HepG2 (cell line): Measurements from ENCODE around the gene ACSM5. TPM values are rescaled to one million over a fixed set of nuclear protein-coding genes. Genes with fewer than 3 reads are reported as not detected.
"Not testable (repeated sequence)": the region's sequence is repeated elsewhere in the genome, so short reads cannot be mapped to it uniquely, and the experiment has no call there.

Source experiments
- ATAC-seq: fragments of 200-7000 bp; cut with Tn5 transposase; 3 replicates; pipeline ENCODE4 v1.9.1; 2020; ENCODE audit warnings: mild to moderate bottlenecking, moderate library complexity
- BruUV-seq: library from RNA; stranded (reverse); fragments of 400-500 nt; replicated peaks from 2 replicates; lab custom pipeline; 2021; lab: Mats Ljungman, UMichigan
- CTCF ChIA-PET: fragments of 300-600 bp; formaldehyde crosslinking; extraction: SDS; loops from one replicate; lab custom pipeline; 2021; ENCODE audit warnings: low total read pairs, inconsistent platforms, low intra/inter-chr PET ratio; lab: Yijun Ruan, JAX
- POLR2A ChIA-PET: fragments of 350-600 bp; sonication (Branson Sonifier 250); formaldehyde crosslinking; loops from one replicate; lab custom pipeline; 2020; ENCODE audit warnings: antibody characterized with exemption, inconsistent platforms; lab: Yijun Ruan, JAX
- DNase-seq: peaks from one replicate; pipeline ENCODE4 v3.0.0-alpha.2; 2015; ENCODE audit warnings: low spot score
- FAIRE-seq: peaks from 3 replicates; lab custom pipeline; 2011; peaks lifted over from hg19 to GRCh38; lab: Jason Lieb, UNC
- H2AFZ ChIP-seq: one replicate; pipeline ENCODE4 v1.6.1; 2011; ENCODE audit warnings: low read length, inconsistent platforms
- H3K27ac ChIP-seq: fragments of 300-600 bp; 3 replicates; pipeline ENCODE4 v1.8.0; 2011; ENCODE audit warnings: mixed run types, mild to moderate bottlenecking, mixed read lengths, low read length, inconsistent platforms; ENCODE audit not compliant: insufficient read depth; ENCODE audit errors: extremely low read length
- H3K27me3 ChIP-seq, 2 experiments: fragments of 200-600 bp in 1 of 2; 2 replicates in 1 of 2; 3 replicates in 1 of 2; pipeline versions ENCODE4 v1.6.0 to v1.8.0; 2011; ENCODE audit warnings: low read length in 2 of 2, mild to moderate bottlenecking in 2 of 2, moderate library complexity in 2 of 2, inconsistent platforms in 1 of 2; ENCODE audit not compliant: insufficient read depth in 2 of 2, control insufficient read depth in 1 of 2
- H3K36me3 ChIP-seq, 2 experiments: fragments of 200-600 bp in 1 of 2; replicated peaks in 1 of 2; 2 replicates in 1 of 2; 3 replicates in 1 of 2; pipeline versions ENCODE4 v1.5.1 to v1.8.0; 2011; ENCODE audit warnings: low read length in 2 of 2, inconsistent platforms in 1 of 2; ENCODE audit not compliant: insufficient read depth in 2 of 2, control insufficient read depth in 1 of 2
- H3K4me1 ChIP-seq: 2 replicates; pipeline ENCODE4 v1.5.1; 2012; ENCODE audit warnings: low read length, inconsistent platforms; ENCODE audit not compliant: insufficient read depth
- H3K4me2 ChIP-seq: 2 replicates; pipeline ENCODE4 v1.6.0; 2011; ENCODE audit warnings: low read depth, low read length, inconsistent platforms
- H3K4me3 ChIP-seq, 3 experiments: fragments of 200-600 bp in 1 of 3; sonication (generic), shearing (Covaris generic) in 1 of 3; replicated peaks in 1 of 3; 2 replicates each; pipeline ENCODE4 v1.5.1; 2011 to 2016; ENCODE audit warnings: low read length in 3 of 3, inconsistent platforms in 2 of 3, low read depth in 2 of 3, mild to moderate bottlenecking in 2 of 3, control low read depth in 1 of 3, mixed read lengths in 1 of 3; ENCODE audit not compliant: insufficient read depth in 1 of 3
- H3K79me2 ChIP-seq: one replicate; pipeline ENCODE4 v1.6.1; 2011; ENCODE audit warnings: low read length, inconsistent platforms; ENCODE audit not compliant: insufficient read depth
- H3K9ac ChIP-seq: 2 replicates; pipeline ENCODE4 v1.6.0; 2011; ENCODE audit warnings: mild to moderate bottlenecking, low read depth, low read length, inconsistent platforms; ENCODE audit not compliant: insufficient read depth
- H3K9me3 ChIP-seq: 2 replicates; pipeline ENCODE4 v1.5.1; 2012; ENCODE audit warnings: mild to moderate bottlenecking, low read length
- H4K20me1 ChIP-seq: 2 replicates; pipeline ENCODE4 v1.6.0; 2011; ENCODE audit warnings: inconsistent platforms, mild to moderate bottlenecking, low read length, moderate library complexity; ENCODE audit not compliant: insufficient read depth
- BRCA1 ChIP-seq: sonication (generic); formaldehyde crosslinking; IDR thresholded peaks from 2 replicates; pipeline ENCODE4 v1.4.0; 2020; ENCODE audit warnings: missing genetic modification reagents
- CERS6 ChIP-seq: sonication (generic); formaldehyde crosslinking; IDR thresholded peaks from 2 replicates; pipeline ENCODE4 v1.5.0; 2020; ENCODE audit warnings: missing genetic modification reagents
- CREB3 ChIP-seq: sonication (generic); formaldehyde crosslinking; IDR thresholded peaks from 2 replicates; pipeline ENCODE4 v1.5.0; 2020; ENCODE audit warnings: missing genetic modification reagents
- FOSL1 ChIP-seq: sonication (generic); formaldehyde crosslinking; IDR thresholded peaks from 2 replicates; pipeline ENCODE4 v1.9.0; 2021; ENCODE audit warnings: missing genetic modification reagents, borderline replicate concordance
- HOXA5 ChIP-seq: sonication (generic); formaldehyde crosslinking; IDR thresholded peaks from 2 replicates; pipeline ENCODE4 v1.4.0; 2020; ENCODE audit warnings: missing genetic modification reagents
- YEATS4 ChIP-seq: sonication (generic); formaldehyde crosslinking; IDR thresholded peaks from 2 replicates; pipeline ENCODE4 v1.4.0; 2020; ENCODE audit warnings: missing genetic modification reagents, borderline replicate concordance
- ZMYM4 ChIP-seq: sonication (generic); formaldehyde crosslinking; IDR thresholded peaks from 2 replicates; pipeline ENCODE4 v1.8.1; 2023; ENCODE audit warnings: mild to moderate bottlenecking, missing genetic modification reagents
- ZNF557 ChIP-seq: sonication (generic); formaldehyde crosslinking; IDR thresholded peaks from 2 replicates; pipeline ENCODE4 v1.4.0; 2020; ENCODE audit warnings: missing genetic modification reagents
- WGBS: methylation state at CpG from one replicate; pipeline ENCODE4 v1.1.6; 2017; ENCODE audit warnings: low lambda C conversion rate; 5-methylcytosine and 5-hydroxymethylcytosine counted together
- in situ Hi-C: cut with HindIII; loops from 2 replicates; pipeline ENCODE4 v1.10.0; 2017; ENCODE audit warnings: low pct_unique_long_range_greater_than_20kb; ENCODE audit not compliant: extremely low pct_ligation_motif_present
- intact Hi-C: fragments of 100-400 bp; cut with micrococcal nuclease; formaldehyde crosslinking; loops from one replicate; pipeline ENCODE4 v1.10.0; 2022; ENCODE audit not compliant: unreplicated experiment
- polyA plus RNA-seq, 8 experiments: library from polyadenylated mRNA; depleted of rRNA in 3 of 8; stranded (reverse) in 7 of 8; unstranded in 1 of 8; fragments of >200 nt; fragmentation: Illumina TruSeq in 4 of 8; extraction: Trizol in 4 of 8; gene quantifications; 2 replicates each; pipeline versions ENCODE4 v1.2.1 to v1.2.3, GENCODE V29; 2011 to 2016; ENCODE audit warnings: low read depth in 4 of 8, missing spikeins in 1 of 8, mixed read lengths in 1 of 8; ENCODE audit not compliant: insufficient read depth in 1 of 8
- total RNA-seq, 5 experiments: library from RNA; depleted of rRNA; stranded (reverse); fragments of >200 nt; fragmentation: Illumina TruSeq; extraction: Trizol; gene quantifications; 2 replicates each; pipeline ENCODE4 v1.2.3, GENCODE V29; 2016; ENCODE audit warnings: low read depth in 1 of 5

Gene ACSM5
- total and polyA plus RNA-seq, 2 of the 13 experiments (the other 11 are each of a cell fraction or from before 2014, with no cell fraction given) = 9.1 to 15.0 TPM

GRCh38 chr16:20421748-20422147, 12.4 kb downstream of the ACSM5 start:
- H3K36me3 ChIP-seq, H3K79me2 ChIP-seq, H3K27me3 ChIP-seq, ATAC-seq, POLR2A ChIA-PET, H3K9me3 ChIP-seq, H3K9ac ChIP-seq, H3K27ac ChIP-seq, H3K4me2 ChIP-seq, DNase-seq: not testable (repeated sequence)
- TF ChIP-seq ZMYM4 (CRISPR knock-in tag) = 0 out of 2 replicates have a peak, but pooled peaks have one; percentile 5
- TF ChIP-seq, all 625 proteins: peak for 1; not testable (repeated sequence) for 624
- WGBS = 94% methylated on average over 2 of the region's 2 CpGs
- H4K20me1 ChIP-seq, H2AFZ ChIP-seq, H3K4me3 ChIP-seq, CTCF ChIA-PET, in situ Hi-C loops, BruUV-seq, FAIRE-seq: not testable (repeated sequence)
- intact Hi-C loops = loop anchor here (10.0 kb wide), 1 partner anchor 1317 kb away; no protein-coding TSS in a partner anchor
- peaks cover 41% of the 10 kb centered on the region for H3K4me1 ChIP-seq

- H2AFZ ChIP-seq, H3K36me3 ChIP-seq, CTCF ChIA-PET, DNase-seq, H3K9ac ChIP-seq, H3K79me2 ChIP-seq, H3K4me3 ChIP-seq, ATAC-seq, BruUV-seq, H3K4me2 ChIP-seq, in situ Hi-C loops, H4K20me1 ChIP-seq, H3K9me3 ChIP-seq, H3K27me3 ChIP-seq, FAIRE-seq: not testable (repeated sequence)
- H3K4me1 ChIP-seq = peaks cover 58% of the 10 kb centered on the region
- TF ChIP-seq YEATS4 (CRISPR knock-in tag) = peak; percentile 13; the same call in 1 of the 2 replicates
- TF ChIP-seq BRCA1 (CRISPR knock-in tag) = 0 out of 2 replicates have a peak, but pooled peaks have one; percentile 13
- 0 out of 2 replicates have a peak, but pooled peaks have one; percentile 35 for TF ChIP-seq CREB3 (CRISPR knock-in tag)
- TF ChIP-seq HOXA5 (CRISPR knock-in tag) = peak; percentile 49; the same call in 1 of the 2 replicates
- TF ChIP-seq FOSL1 (CRISPR knock-in tag) = 0 out of 2 replicates have a peak, but pooled peaks have one; percentile 17
- peak; percentile 74; the same call in 1 of the 2 replicates for TF ChIP-seq CERS6 (CRISPR knock-in tag)
- 0 out of 2 replicates have a peak, but pooled peaks have one; percentile 7 for TF ChIP-seq ZNF557
- POLR2A ChIA-PET = interaction anchor here (1.4 kb wide), 1 partner anchor 175 kb away, joined by 3 read pairs; no protein-coding TSS in a partner anchor
- 93% methylated on average over 5 of the region's 5 CpGs for whole genome bisulfite sequencing
- peak overlapping the region; percentile 71 for H3K27ac ChIP-seq
- intact Hi-C loops = loop anchor here (10.0 kb wide), 1 partner anchor 1319 kb away; no protein-coding TSS in a partner anchor
Observed at GRCh38 chr16:20423772-20424128, 14.4 kb downstream of the ACSM5 start.
